GM19395 (cell line): ENCODE data around the gene OXCT2.

Experiments
- ATAC-seq: cut with Tn5 transposase; IDR thresholded peaks from one replicate; pipeline ENCODE4 v1.9.1; 2021; ENCODE audit warnings: mild to moderate bottlenecking, moderate library complexity; ENCODE audit not compliant: unreplicated experiment

Gene OXCT2

GRCh38 chr1:39737546-39738169 is 33.5 kb downstream of the OXCT2 start:
- no peak for ATAC-seq

- no peak for ATAC-seq
Observed at GRCh38 chr1:39735731-39736130, 35.4 kb downstream of the OXCT2 start.

GRCh38 chr1:39733161-39733560 is 38.0 kb downstream of the OXCT2 start:
- ATAC-seq, result no peak

- no peak for ATAC-seq
Observed at GRCh38 chr1:39732730-39733129, 38.4 kb downstream of the OXCT2 start.

GRCh38 chr1:39729842-39730241 is 41.3 kb downstream of the OXCT2 start:
- ATAC-seq, result no peak

GRCh38 chr1:39729030-39729429 is 42.1 kb downstream of the OXCT2 start:
- ATAC-seq, result no peak

- no peak for ATAC-seq
Observed at GRCh38 chr1:39727932-39728317, 43.2 kb downstream of the OXCT2 start.

DNA sequence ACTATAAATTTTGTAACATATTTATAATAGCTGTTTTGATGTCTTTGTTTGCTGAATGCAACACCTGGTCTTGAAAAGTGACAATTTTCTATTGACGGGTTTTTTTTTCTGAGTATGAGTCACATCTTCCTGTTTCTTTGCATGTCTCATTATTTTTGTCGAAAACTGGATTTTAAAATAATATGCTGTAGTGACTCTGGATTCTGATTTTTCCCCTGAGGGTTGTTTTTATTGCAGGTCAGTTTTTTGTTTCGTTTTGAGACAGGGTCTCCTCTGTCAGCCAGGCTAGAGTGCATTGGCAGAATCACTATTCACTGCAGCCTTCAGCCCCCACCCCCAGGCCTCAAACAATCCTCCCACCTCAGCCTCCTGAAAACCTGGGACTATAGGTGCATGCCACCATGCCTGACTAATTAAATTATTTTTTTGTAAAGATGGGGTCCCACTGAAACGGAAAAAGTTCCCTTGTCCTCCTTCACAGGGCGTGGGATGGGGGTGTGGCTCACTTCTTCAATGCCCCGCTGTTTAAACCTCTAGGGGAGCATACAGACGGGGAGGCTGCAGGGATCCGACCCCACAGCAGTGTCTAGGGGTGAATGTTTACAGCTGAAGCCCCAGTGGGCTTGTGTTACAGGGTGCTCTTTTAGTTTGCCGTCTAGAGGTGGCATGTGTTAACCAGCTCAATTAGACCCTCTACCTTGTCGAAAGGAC is 43.8 kb downstream of the OXCT2 start:
- ATAC-seq, result peak; percentile 44

DNA sequence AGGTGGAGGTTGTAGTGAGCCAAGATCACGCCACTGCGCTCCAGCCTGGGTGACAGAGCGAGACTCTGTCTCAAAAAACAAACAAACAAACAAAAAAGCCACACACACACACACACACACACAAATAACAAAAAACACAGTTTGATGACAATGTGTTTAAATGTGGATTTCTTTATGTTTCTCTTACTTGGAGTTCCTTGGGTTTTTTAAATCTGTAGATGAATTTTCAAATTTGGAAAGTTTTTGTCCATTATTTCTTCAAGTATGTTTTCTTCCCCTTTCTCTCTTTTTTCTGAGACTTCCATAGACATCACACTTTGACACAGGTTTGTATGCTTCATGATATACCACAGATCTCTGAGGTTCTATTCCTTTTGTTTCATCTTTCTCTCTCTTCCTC is 44.5 kb downstream of the OXCT2 start:
- no peak for ATAC-seq

DNA sequence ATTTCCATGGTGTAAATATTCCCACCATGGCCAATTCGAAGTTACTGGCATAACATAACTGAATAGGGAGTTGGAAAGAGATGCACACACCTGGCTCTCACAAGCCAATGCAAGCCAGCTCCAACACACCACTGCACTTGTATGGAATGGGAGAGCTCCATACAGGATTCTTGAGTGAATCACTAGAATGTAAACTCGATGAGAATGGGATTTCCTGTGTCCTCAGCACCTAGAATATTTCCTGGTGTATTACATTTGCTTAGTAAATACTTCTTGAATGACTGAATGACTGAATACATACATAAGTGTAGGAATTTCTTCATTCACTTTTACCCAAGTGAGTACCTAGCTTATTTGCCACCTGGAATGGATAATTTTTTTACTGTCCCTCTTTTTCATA is 48.7 kb downstream of the OXCT2 start:
- ATAC-seq, result no peak

DNA sequence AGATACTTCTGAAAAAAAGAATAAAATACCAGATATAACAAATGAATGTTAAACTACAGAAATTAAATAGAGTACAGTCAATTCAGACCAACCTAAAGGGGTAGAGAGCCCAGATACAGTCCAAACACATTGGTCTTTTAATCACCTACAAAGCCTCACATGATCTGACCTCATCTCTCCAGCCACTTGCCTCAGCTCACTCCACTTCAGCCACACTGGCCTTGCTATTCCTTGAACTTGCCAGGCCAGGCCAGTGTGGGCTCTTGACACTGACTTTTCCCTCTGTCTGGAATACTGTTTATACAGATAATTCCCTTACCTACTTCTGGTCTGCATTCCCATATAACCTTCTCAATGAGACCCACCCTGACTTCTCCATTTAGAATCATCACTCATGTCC is 49.5 kb downstream of the OXCT2 start:
- ATAC-seq, result no peak

- ATAC-seq, result no peak
Observed at GRCh38 chr1:39720094-39720999, 50.8 kb downstream of the OXCT2 start.
